Measurements from ENCODE around the gene FTCD. TPM values are rescaled to one million over a fixed set of nuclear protein-coding genes. Genes with fewer than 3 reads are reported as not detected.

Gene FTCD
- total and polyA plus RNA-seq, 9 of the 15 experiments (the other 6 are each of a cell fraction or from before 2014, with no cell fraction given) = 0.11 to 1.6 (median 0.67) TPM; not detected in 5

- peaks cover 0 to 56% of the 10 kb centered on the region in 2 experiments; a peak in 2 of 5 replicates for H3K4me1 ChIP-seq (replicated peaks in 1 of 2; ENCODE audit: control insufficient read depth in 2 of 2, insufficient read depth in 2 of 2, low read length in 2 of 2)
- peaks cover 26 to 85% of the 10 kb centered on the region in 2 experiments; a peak in 4 of 5 replicates for H3K27me3 ChIP-seq (ENCODE audit: control insufficient read depth in 2 of 2, insufficient read depth in 2 of 2, low read length in 2 of 2)
- no peaks in the 10 kb centered on the region; the same call in 1 of the 2 replicates for H4K20me1 ChIP-seq (replicated peaks; ENCODE audit: control insufficient read depth, insufficient read depth, low read length)
- H3K4me2 ChIP-seq (ENCODE audit: insufficient read depth, low read length) = no peak overlapping the region
- CTCF ChIA-PET (ENCODE audit: low intra/inter-chr PET ratio) = no interaction called here
- TF ChIP-seq NBN (IDR thresholded peaks at IDR 0.05; ENCODE audit: low read depth) (no peak), DNMT1 (IDR thresholded peaks at IDR 0.05) (no peak), TCFL5 (CRISPR knock-in tag; conservative IDR thresholded peaks at IDR 0.05) (no peak), RBBP5 (IDR thresholded peaks at IDR 0.05; ENCODE audit: borderline replicate concordance, insufficient read depth, low read length, poor library complexity, severe bottlenecking) (no peak), ZNF668 (CRISPR knock-in tag; IDR thresholded peaks at IDR 0.05) (no peak), FUS (optimal IDR thresholded peaks at IDR 0.05; ENCODE audit: low read depth, low read length) (no peak), TRIM28 (IDR thresholded peaks at IDR 0.05) (peak; percentile 37; the same call in 1 of the 2 replicates), ZNF232 (CRISPR knock-in tag; IDR thresholded peaks at IDR 0.05) (no peak), NR2C2 (CRISPR knock-in tag; IDR thresholded peaks at IDR 0.05) (no peak), NR2C2 (tag; IDR thresholded peaks at IDR 0.05) (no peak), ZFP36 (IDR thresholded peaks at IDR 0.05; ENCODE audit: low read depth, low read length, partially characterized antibody) (peak; percentile 5), ZNF644 (tag; IDR thresholded peaks at IDR 0.05; ENCODE audit: low read depth) (no peak), NFIC (IDR thresholded peaks at IDR 0.05) (peak; percentile 20; the same call in 1 of the 2 replicates), DMBX1 (CRISPR knock-in tag; IDR thresholded peaks at IDR 0.05; ENCODE audit: borderline replicate concordance) (no peak), ZNF384 (IDR thresholded peaks at IDR 0.05; ENCODE audit: low read depth, low read length) (no peak), EWSR1 (IDR thresholded peaks at IDR 0.05; ENCODE audit: borderline replicate concordance, low read depth, partially characterized antibody) (no peak)
- TF ChIP-seq, protein P1, sequence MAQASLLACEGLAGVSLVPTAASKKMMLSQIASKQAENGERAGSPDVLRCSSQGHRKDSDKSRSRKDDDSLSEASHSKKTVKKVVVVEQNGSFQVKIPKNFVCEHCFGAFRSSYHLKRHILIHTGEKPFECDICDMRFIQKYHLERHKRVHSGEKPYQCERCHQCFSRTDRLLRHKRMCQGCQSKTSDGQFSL (CRISPR knock-in tag; IDR thresholded peaks at IDR 0.05) = 0 out of 2 replicates have a peak, but pooled peaks have one; percentile 36
- TF ChIP-seq, protein P1 (tag; IDR thresholded peaks at IDR 0.05) = no peak
- BruUV-seq (replicated peaks) = no TSS peak
- no peak overlapping the region for H3K4me3 ChIP-seq
- H2AFZ ChIP-seq (ENCODE audit: low read depth, low read length) = no peak overlapping the region
- FAIRE-seq (no peak), DNase-seq (ENCODE audit: extremely low read depth in 1 of 4, low spot score in 3 of 4) (no peak), ATAC-seq (no peak)
- POLR2A ChIA-PET = interaction anchor here (0.7 kb wide), 2 partner anchors 15 to 16 kb away, joined by 3 read pairs; no protein-coding TSS in a partner anchor
- H3K27ac ChIP-seq (ENCODE audit: extremely low read depth, low read depth, low read length) = no peak overlapping the region
- H3K9me1 ChIP-seq (ENCODE audit: control insufficient read depth, insufficient read depth, low read length) = no peaks in the 10 kb centered on the region
- WGBS (ENCODE audit: insufficient coverage, low coverage, missing lambda C conversion rate) = 2% methylated on average over 4 of the region's 4 CpGs
- H3K36me3 ChIP-seq (ENCODE audit: control insufficient read depth, insufficient read depth, low read length) = no peaks in the 10 kb centered on the region
- in situ Hi-C loops (cut with MboI) = no loop called here
- no peaks in the 10 kb centered on the region; the same call in 1 of the 2 replicates for H3K9me3 ChIP-seq (replicated peaks; ENCODE audit: control insufficient read depth, insufficient read depth, low read depth, low read length)
- intact Hi-C loops (cut with micrococcal nuclease) = no loop called here
- H3K79me2 ChIP-seq (ENCODE audit: control insufficient read depth, insufficient read depth, low read length) = no peaks in the 10 kb centered on the region
- no peak overlapping the region for H3K9ac ChIP-seq (ENCODE audit: insufficient read depth in 1 of 2, low read depth in 2 of 2, low read length in 2 of 2)
Measured at GRCh38 chr21:46114963-46115362, 40.4 kb downstream of the FTCD start.
